Loucy (cell line): ENCODE measurements around the gene ITPK1.

Source experiments
- H2AFZ ChIP-seq: fragments of 200-600 bp; sonication (generic); 2 replicates; pipeline ENCODE4 v1.6.0; 2016; ENCODE audit warnings: antibody characterized with exemption, mild to moderate bottlenecking, low read length, moderate library complexity
- H3F3A ChIP-seq: fragments of 200-600 bp; 2 replicates; pipeline ENCODE4 v1.6.0; 2016; ENCODE audit warnings: antibody characterized with exemption, low read depth, mild to moderate bottlenecking
- H3K27me3 ChIP-seq: fragments of 200-600 bp; sonication (generic); 2 replicates; pipeline ENCODE4 v1.6.1; 2014; ENCODE audit warnings: low read length, mild to moderate bottlenecking; ENCODE audit not compliant: insufficient read depth, poor library complexity, severe bottlenecking
- H3K36me3 ChIP-seq: fragments of 200-600 bp; sonication (generic); 2 replicates; pipeline ENCODE4 v1.6.1; 2016; ENCODE audit warnings: low read length; ENCODE audit not compliant: insufficient read depth
- H3K4me1 ChIP-seq: fragments of 200-600 bp; sonication (generic); 2 replicates; pipeline ENCODE4 v1.5.1; 2014; ENCODE audit warnings: low read length, mild to moderate bottlenecking; ENCODE audit not compliant: insufficient read depth, poor library complexity, severe bottlenecking
- H3K4me2 ChIP-seq: fragments of 200-600 bp; sonication (generic); 2 replicates; pipeline ENCODE4 v1.6.0; 2014; ENCODE audit warnings: antibody characterized with exemption, low read length, low read depth, mild to moderate bottlenecking; ENCODE audit not compliant: poor library complexity, severe bottlenecking
- H3K4me3 ChIP-seq: fragments of 200-600 bp; sonication (generic); 2 replicates; pipeline ENCODE4 v1.5.1; 2014; ENCODE audit warnings: low read length, mild to moderate bottlenecking, mixed read lengths; ENCODE audit not compliant: poor library complexity, severe bottlenecking
- H3K79me2 ChIP-seq: fragments of 200-600 bp; sonication (generic); 2 replicates; pipeline ENCODE4 v1.6.1; 2014; ENCODE audit warnings: low read length; ENCODE audit not compliant: insufficient read depth
- H3K9ac ChIP-seq: fragments of 200-600 bp; sonication (generic); 2 replicates; pipeline ENCODE4 v1.6.0; 2014; ENCODE audit warnings: mild to moderate bottlenecking, low read depth, low read length, moderate library complexity; ENCODE audit not compliant: poor library complexity, severe bottlenecking
- H3K9me2 ChIP-seq: fragments of 200-600 bp; sonication (generic); replicated peaks from 2 replicates; pipeline ENCODE4 v1.6.1; 2016; ENCODE audit warnings: low read depth, low read length, mixed read lengths
- H3K9me3 ChIP-seq: fragments of 200-600 bp; sonication (generic); 2 replicates; pipeline ENCODE4 v1.6.1; 2014; ENCODE audit warnings: mild to moderate bottlenecking, antibody characterized with exemption, low read length, low read depth; ENCODE audit not compliant: insufficient read depth
- H4K20me1 ChIP-seq: fragments of 200-600 bp; sonication (generic); 2 replicates; pipeline ENCODE4 v1.6.0; 2014; ENCODE audit warnings: antibody characterized with exemption, low read length, mild to moderate bottlenecking; ENCODE audit not compliant: insufficient read depth, poor library complexity, severe bottlenecking
- CTCF ChIP-seq: fragments of 200-600 bp; sonication (generic); conservative IDR thresholded peaks from 2 replicates; pipeline ENCODE4 v1.5.1; 2014; ENCODE audit warnings: mild to moderate bottlenecking, antibody characterized with exemption, low read length
- EZH2phosphoT487 ChIP-seq: fragments of 200-600 bp; IDR thresholded peaks from 2 replicates; pipeline ENCODE4 v1.6.1; 2018; ENCODE audit warnings: antibody characterized with exemption, mild to moderate bottlenecking, moderate library complexity, borderline replicate concordance

The ITPK1 gene

GRCh38 chr14:93103392-93104080 is 12.2 kb downstream of the ITPK1 start:
- peaks cover 96% of the 10 kb centered on the region for H3K79me2 ChIP-seq
- H3K4me3 ChIP-seq = peak overlapping the region; percentile 68

GRCh38 chr14:93102141-93102540 is 13.6 kb downstream of the ITPK1 start:
- no peaks in the 10 kb centered on the region for H4K20me1 ChIP-seq

More at GRCh38 chr14:93103392-93104080, 12.2 kb downstream of the ITPK1 start:
- Histone ChIP-seq H2AFZ (0 out of 2 replicates have a peak overlapping the region, but pooled peaks have one; percentile 2), H3K9me3 (no peaks in the 10 kb centered on the region), H3K27me3 (no peaks in the 10 kb centered on the region), H3K9me2 (no peaks in the 10 kb centered on the region), H3K36me3 (no peaks in the 10 kb centered on the region), H3F3A (no peaks in the 10 kb centered on the region), H3K4me2 (peak overlapping the region; percentile 78), H4K20me1 (no peaks in the 10 kb centered on the region), H3K4me1 (peaks cover 22% of the 10 kb centered on the region), H3K9ac (peak overlapping the region; percentile 47)
- TF ChIP-seq EZH2phosphoT487 (no peak), CTCF (no peak)

GRCh38 chr14:93101181-93101580 is 14.5 kb downstream of the ITPK1 start:
- H4K20me1 ChIP-seq = no peaks in the 10 kb centered on the region
- H3K9ac ChIP-seq = no peak overlapping the region
- H3K79me2 ChIP-seq = peaks cover 91% of the 10 kb centered on the region

More at GRCh38 chr14:93102141-93102540, 13.6 kb downstream of the ITPK1 start:
- no peaks in the 10 kb centered on the region for H3K9me3 ChIP-seq
- TF ChIP-seq EZH2phosphoT487 (no peak), CTCF (no peak)
- no peaks in the 10 kb centered on the region for H3K9me2 ChIP-seq
- no peak overlapping the region for H3K4me3 ChIP-seq
- no peak overlapping the region for H3K4me2 ChIP-seq
- peaks cover 91% of the 10 kb centered on the region for H3K79me2 ChIP-seq
- H3K36me3 ChIP-seq = no peaks in the 10 kb centered on the region
- H3F3A ChIP-seq = no peaks in the 10 kb centered on the region
- no peak overlapping the region for H3K9ac ChIP-seq
- no peak overlapping the region for H2AFZ ChIP-seq
- no peaks in the 10 kb centered on the region for H3K27me3 ChIP-seq
- H3K4me1 ChIP-seq = peaks cover 17% of the 10 kb centered on the region

More at GRCh38 chr14:93101181-93101580, 14.5 kb downstream of the ITPK1 start:
- no peaks in the 10 kb centered on the region for H3K27me3 ChIP-seq
- no peak for TF ChIP-seq CTCF
- no peak for TF ChIP-seq EZH2phosphoT487
- no peaks in the 10 kb centered on the region for H3K9me3 ChIP-seq
- H3K4me3 ChIP-seq = no peak overlapping the region
- H3K4me1 ChIP-seq = peaks cover 17% of the 10 kb centered on the region
- no peaks in the 10 kb centered on the region for H3K9me2 ChIP-seq
- no peaks in the 10 kb centered on the region for H3F3A ChIP-seq
- no peaks in the 10 kb centered on the region for H3K36me3 ChIP-seq
- H2AFZ ChIP-seq = no peak overlapping the region
- no peak overlapping the region for H3K4me2 ChIP-seq
